ENCODE results near the gene KMT5B. TPM values are rescaled to one million over a fixed set of nuclear protein-coding genes. Genes with fewer than 3 reads are reported as not detected.
A peak's percentile ranks its signal among the peaks of the same experiment; 100 is the strongest.

Gene KMT5B
- polyA plus RNA-seq, 2 of the 4 experiments (the other 2 are of a cell fraction) = 15.2 to 27.1 TPM

GRCh38 chr11:68121067-68121899 is 91.8 kb downstream of the KMT5B start, which contains the start of gene CHKA (continued):
- TF ChIP-seq RARB (CRISPR knock-in tag; IDR thresholded peaks at IDR 0.05) (no peak), RFX5 (IDR thresholded peaks at IDR 0.05) (peak; percentile 71), NPAS2 (CRISPR knock-in tag; IDR thresholded peaks at IDR 0.05; ENCODE audit: borderline replicate concordance) (peak; percentile 67; the same call in 1 of the 2 replicates), REST (IDR thresholded peaks at IDR 0.05) (no peak), E2F6 (IDR thresholded peaks at IDR 0.05; ENCODE audit: borderline replicate concordance, low read depth) (peak; percentile 77), HOXA7 (CRISPR knock-in tag; IDR thresholded peaks at IDR 0.05) (no peak), HOXB5 (CRISPR knock-in tag; IDR thresholded peaks at IDR 0.05) (peak; percentile 80; the same call in 1 of the 2 replicates), FOSB (CRISPR knock-in tag; IDR thresholded peaks at IDR 0.05) (no peak), RNF2 (IDR thresholded peaks at IDR 0.05; ENCODE audit: borderline replicate concordance, low read depth) (no peak), CBX8 (IDR thresholded peaks at IDR 0.05) (no peak), MAFK (IDR thresholded peaks at IDR 0.05; ENCODE audit: partially characterized antibody) (no peak), JUNB (IDR thresholded peaks at IDR 0.05) (no peak), MAX (IDR thresholded peaks at IDR 0.05) (peak; percentile 74)

GRCh38 chr11:68120273-68121066 is 92.6 kb downstream of the KMT5B start:
- Histone ChIP-seq H3K4me2 (peak overlapping the region; percentile 87), H3K4me1 (peaks cover 40% of the 10 kb centered on the region), H3K9me3 (no peaks in the 10 kb centered on the region), H3K27ac (peak overlapping the region; percentile 86 to 90), H3K4me3 (peak overlapping the region; percentile 99)
- FAIRE-seq (no peak), DNase-seq (ENCODE audit: low read depth in 1 of 2, low spot score in 1 of 2) (no peak), ATAC-seq (peak in 1 of 2 experiments; percentile 41; a peak in 3 of 6 replicates)
- POLR2A ChIA-PET = interaction anchor here (0.6 to 1.2 kb wide), 4 partner anchors 17 to 83 kb away, joined by 3 to 5 read pairs (median 4); no protein-coding TSS in a partner anchor
- WGBS (ENCODE audit: missing lambda C conversion rate) = 13% methylated on average over 16 of the region's 73 CpGs
- CTCF ChIA-PET = interaction anchor here (1.4 kb wide), 1 partner anchor 9 kb away, joined by 3 read pairs; no protein-coding TSS in a partner anchor
- TF ChIP-seq SREBF2 (IDR thresholded peaks at IDR 0.05) (no peak), CHD4 (IDR thresholded peaks at IDR 0.05; ENCODE audit: borderline replicate concordance) (no peak), EP300 (IDR thresholded peaks at IDR 0.05) (no peak), NPAS2 (CRISPR knock-in tag; IDR thresholded peaks at IDR 0.05; ENCODE audit: borderline replicate concordance) (no peak), RNF2 (IDR thresholded peaks at IDR 0.05; ENCODE audit: borderline replicate concordance, low read depth) (no peak), FOXS1 (CRISPR knock-in tag; IDR thresholded peaks at IDR 0.05) (no peak), PHF8 (IDR thresholded peaks at IDR 0.05; ENCODE audit: borderline replicate concordance, low read depth) (no peak), JUN (IDR thresholded peaks at IDR 0.05) (no peak), ZSCAN20 (CRISPR knock-in tag; IDR thresholded peaks at IDR 0.05) (no peak), MAFK (IDR thresholded peaks at IDR 0.05; ENCODE audit: partially characterized antibody) (no peak), RCOR1 (IDR thresholded peaks at IDR 0.05; ENCODE audit: low read depth, low read length) (no peak), ESRRA (IDR thresholded peaks at IDR 0.05; ENCODE audit: borderline replicate concordance, low read length) (no peak)
